Superior temporal gyrus (tissue), 1 donor: ENCODE measurements around the gene SPIN1.

Source experiments
- DNase-seq: peaks from one replicate; pipeline ENCODE4 v3.0.0-alpha.2; 2016; ENCODE audit errors: extremely low spot score

SPIN1 gene

DNA sequence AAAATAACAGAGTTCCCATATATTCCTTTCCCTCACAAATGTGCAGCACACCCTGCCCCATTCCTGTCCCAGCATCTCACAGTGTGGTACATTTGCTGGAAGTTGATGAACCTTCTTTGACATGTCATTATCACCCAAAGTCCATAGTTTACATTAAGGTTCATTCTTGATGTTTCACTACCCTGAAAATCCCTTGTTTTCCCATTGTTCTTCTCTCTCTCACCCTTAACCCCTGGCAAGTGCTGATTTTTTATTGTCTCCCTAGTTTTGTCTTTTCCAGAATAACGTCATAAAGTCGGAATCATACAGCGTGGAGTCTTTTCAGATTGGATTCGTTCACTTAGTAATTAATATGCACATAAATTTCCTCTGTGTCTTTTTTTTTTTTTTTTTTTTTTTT lies 48.1 kb downstream of the SPIN1 start:
- no peak for DNase-seq

DNA sequence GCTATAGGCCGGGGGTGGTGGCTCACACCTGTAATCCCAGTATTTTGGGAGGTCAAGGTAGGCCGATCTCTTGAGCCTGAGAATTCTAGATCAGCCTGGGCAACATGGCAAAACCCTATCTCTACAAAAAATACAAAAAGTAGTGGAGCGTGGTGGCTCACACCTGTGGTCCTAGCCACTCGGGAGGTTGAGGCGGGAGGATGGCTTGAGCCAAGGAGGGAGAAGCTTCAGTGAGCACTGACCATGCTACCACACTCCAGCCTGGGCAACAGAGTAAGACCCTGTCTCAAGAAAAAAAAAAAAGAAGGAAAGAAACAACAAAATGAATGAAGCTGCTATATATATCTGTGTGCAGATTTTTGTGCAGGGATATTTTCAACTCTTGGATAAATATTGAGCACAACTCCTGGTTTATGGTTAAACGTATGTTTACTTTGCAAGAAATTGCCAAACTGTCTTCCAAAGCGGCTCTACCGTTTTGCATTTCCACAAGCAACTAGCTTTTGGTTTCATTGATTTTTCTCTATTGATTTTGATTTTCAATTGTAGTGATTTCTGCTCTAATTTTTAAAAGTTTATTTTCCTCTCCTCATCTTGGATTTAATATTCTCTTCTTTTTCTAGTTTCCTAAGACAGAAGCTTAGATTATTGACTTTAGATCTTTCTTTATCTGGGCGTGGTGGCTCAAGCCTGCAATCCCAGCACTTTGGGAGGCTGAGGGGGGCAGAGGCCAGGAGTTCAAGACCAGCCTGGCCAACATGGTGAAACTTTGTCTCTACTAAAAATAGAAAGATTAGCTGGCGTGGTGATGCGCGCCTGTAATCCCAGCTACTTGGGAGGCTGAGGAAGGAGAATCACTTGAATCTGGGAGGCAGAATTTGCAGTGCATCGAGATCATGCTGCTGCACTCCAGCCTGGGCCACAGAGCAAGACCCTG lies 49.2 kb downstream of the SPIN1 start:
- no peak for DNase-seq

DNA sequence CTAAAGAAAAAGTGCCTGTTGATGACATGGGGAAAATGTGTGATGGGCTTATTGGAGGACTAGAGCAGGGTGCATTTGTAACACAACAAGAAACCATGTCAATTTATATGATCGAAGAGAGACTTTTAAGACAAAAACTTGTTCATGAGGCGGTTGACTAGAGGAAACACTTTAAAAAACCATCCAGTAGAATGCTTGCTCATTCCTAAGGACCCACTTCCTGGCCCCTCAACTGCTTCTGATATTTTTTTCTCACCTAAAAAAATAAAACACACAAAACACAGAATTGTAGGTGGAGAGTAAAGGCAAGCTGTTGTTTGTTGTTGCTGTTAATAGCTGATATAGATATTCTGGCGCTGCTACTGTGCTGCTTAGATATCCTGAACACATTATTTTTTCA lies 50.6 kb downstream of the SPIN1 start:
- no peak for DNase-seq

DNA sequence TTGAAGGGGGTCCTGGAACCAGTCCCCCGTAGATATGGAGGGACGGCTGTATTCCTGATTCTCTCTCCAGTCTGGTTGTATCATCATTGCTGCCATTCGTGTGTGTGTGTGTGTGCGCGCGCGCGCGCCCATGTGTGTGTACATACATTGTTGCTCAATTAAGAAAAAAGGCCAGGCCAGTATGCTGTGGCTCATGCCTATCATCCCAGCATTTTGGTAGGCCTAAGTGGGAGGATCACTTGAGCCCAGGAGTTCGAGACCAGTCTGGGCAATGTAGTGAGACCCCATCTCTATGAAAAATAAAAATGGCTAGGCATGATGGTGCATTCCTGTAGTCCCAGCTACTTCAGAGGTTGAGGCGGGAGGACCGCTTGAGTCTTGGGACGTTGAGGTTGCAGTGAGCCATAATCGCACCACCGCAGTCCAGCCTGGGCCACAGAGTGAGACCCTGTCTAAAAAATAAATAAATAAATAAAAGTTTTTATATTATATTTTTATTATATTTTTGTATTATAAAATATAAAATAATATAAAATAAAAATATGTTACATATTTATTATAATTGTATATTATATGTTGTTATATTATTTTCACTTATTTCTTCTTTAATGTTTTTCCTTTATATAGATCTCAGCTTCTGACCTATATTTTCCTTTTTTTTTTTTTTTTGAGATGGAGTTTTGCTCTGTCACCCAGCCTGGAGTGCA lies 53.2 kb downstream of the SPIN1 start:
- no peak for DNase-seq

DNA sequence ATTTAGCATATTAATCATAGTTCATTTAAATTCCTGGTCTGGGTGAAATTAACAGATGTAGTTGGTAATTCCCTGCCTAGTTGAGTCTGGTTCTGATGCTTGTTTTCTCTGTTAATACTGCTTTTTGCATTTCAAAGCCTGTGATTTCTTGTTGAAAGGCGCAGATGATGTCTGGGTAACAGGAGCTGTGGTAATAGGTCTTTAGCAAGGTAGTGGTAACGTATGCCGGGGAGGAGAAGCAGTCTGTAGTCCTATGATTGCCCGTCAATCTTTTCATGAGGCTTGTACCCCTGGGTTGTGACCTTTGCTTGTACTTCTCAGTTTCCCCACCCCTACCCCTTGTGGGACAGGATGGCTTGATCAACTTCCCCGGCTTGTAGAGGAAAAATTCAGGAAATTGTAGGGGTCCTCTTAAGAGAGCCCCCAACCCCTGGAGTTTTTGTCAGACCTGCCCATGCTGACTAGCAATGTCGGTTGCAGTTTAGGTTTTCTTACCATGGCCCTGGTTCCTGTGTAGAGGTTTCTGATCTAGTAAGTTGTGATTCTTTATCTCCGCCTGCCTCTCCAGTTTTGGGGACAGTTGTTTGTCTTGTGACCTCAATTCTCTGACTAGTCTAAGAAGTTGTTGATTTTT lies 55.4 kb downstream of the SPIN1 start:
- DNase-seq = no peak

DNA sequence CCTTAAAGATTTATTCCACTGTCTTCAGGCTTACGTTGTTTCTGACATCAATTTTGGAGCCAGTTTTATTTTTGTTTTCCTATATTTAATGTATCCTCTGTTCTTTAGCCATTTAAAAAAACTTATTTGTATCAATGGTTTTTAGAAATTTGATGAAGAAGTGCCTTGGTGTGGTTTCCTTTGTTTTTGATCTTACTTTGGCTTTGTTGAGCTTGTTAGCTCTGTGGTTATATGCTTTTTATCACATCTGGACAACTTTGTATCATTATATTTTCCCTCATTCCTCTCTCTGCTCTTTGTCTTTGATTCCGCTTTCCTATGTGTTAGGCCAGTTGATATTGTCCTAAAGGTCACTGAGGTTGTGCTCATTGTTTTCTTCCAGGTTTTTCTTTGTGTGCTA lies 58.5 kb downstream of the SPIN1 start:
- DNase-seq = no peak

DNA sequence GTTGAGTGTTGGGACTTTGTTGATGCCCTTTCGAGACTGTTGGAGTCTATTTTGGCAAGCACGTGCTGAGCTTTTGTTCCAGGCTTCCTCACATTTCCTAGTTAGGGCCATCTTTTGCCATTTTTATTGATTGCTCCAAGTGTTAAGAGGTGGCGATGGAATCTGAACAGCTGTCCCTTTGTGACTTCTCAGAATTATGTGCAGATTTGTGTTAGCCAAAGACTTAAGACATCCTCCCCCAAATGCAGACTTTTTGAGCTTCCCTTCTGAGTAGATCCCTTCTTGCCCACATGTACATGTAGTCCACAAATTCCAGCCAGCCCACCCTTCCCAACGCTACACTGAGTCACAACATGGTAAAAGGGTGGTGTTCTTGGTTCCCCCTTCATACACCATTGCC lies 59.2 kb downstream of the SPIN1 start:
- DNase-seq = no peak

DNA sequence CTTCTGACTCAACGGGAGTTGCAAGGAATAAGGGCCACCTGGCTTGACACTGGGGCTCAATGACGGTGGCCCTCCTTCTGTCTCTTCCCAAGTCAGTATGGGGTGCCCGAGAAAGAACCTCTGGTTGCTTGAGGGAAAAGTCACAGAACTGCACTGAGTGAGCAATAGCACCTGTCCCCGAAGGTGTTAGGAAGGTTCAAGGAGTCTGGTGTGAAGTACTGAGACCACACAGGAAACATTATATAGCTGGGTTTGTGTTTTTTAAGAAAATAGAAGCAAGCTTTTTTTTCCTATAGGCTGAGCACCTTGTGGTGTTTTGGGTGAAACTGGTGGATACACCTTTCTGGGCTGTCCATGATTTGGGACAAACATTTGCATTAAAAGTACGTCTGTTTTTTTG lies 62.9 kb downstream of the SPIN1 start:
- DNase-seq = no peak

DNA sequence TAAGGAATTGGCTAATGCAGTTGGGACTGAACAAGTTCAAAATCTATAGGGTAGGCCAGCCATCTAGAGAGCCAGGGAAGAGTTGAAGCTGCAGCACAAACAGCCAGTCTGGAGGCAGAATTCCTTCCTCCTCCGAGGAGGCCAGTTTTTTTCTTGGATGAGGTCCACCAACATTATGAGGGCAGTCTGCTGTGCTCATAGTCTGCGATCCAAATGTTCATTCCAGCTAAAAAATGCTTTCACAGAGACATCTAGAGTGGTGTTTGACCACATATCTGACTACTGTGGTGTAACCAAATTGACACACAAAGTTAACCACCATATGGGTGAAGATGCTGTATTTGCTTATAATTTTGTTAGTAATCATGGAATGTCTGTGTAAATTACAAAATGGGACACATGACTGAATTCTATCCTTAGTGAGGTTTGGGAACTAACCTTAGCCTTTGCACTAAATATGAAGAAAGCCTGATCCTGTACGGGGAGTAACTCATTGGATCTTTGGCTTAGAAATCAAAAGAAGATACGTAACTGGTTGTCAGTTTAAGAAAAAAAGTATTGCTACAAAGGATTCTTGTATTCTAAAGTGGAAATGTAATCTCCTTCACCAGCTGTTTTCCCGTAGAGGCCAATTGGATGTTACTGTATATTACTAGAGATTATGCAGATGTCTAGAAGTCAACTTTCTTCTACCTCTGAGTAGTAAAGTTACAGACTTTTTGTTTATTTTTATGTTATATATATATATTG lies 70.6 kb downstream of the SPIN1 start:
- no peak for DNase-seq

DNA sequence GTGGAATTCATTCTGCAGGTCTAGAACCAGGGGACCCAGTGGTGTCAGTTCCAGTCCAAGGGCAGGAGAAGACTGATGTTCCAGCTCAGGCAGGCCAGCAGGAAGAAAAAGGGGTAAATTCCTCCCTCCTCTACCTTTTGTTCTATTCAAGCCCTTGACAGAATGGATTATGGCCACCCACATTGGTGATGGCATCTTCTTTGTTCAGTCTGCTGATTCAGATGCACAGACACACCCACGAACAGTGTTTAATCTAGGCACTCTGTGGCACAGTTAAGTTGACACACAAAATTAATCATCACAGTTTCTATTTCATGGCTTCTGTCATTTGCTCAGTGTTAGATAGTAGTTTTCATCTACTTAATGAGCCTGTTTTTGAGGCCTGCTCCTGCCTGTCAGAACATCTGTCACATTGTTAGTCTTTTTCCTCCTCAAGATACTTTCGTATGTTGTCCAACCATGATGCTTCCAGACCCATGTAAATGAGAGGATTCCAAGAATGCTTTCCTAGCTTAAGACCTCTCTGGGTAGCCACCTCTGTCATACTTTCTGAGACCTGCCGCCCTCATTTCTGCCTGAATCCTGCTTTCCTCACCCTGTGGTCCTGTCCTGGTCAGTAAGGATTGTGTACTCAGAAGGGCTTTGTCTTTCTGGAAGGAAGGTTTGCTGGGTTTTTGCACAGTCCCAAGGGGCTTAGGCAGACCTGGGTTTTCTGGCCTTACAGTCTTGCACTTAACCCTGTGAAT lies 72.5 kb downstream of the SPIN1 start:
- no peak for DNase-seq

DNA sequence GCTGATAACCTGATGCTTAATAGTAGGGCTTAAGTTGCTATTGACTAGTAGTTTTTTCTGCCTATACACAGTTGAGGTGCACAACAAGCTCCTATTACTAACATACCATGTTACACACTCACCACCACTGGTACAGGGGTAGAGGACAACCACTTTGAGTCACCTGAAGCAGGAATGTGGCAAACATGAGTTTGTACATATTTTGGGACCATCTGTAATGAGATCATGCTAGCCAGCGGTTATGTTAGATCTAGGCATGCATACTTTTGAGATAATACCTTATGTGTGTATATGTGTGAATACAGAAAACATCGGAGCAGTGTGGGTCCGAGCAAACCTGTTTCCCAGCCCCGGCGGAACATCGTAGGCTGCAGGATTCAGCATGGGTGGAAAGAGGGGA lies 73.9 kb downstream of the SPIN1 start:
- no peak for DNase-seq

DNA sequence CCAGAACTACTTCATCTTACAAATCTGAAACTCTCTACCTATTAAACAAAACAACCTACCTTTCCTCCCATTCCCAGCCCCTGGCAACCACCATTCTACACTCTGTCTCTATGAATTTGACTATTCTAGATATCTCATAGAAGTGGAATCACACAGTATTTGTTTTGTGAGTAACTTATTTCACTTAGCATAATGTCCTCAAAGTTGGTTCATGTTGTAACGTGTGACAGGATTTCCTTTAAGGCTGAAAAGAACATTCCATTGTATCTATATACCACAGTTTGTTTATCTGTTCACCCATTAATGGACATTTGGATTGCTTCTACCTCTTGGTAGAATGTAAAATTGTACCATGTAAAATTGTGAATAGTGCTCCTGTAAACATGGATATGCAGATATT lies 76.6 kb downstream of the SPIN1 start:
- DNase-seq = no peak

DNA sequence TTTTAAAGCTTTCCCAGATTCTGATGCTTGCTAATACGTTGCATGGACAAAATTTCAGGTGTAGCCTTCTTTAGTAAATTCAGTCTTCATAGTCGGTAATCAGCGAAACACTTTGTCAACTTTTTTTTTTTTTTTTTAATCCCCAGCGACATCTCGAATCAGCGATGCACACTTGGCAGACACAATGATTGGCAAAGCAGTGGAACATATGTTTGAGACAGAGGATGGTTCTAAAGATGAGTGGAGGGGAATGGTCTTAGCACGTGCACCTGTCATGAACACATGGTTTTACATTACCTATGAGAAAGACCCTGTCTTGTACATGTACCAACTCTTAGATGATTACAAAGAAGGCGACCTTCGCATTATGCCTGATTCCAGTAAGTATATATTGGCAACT lies 80.0 kb downstream of the SPIN1 start:
- no peak for DNase-seq

DNA sequence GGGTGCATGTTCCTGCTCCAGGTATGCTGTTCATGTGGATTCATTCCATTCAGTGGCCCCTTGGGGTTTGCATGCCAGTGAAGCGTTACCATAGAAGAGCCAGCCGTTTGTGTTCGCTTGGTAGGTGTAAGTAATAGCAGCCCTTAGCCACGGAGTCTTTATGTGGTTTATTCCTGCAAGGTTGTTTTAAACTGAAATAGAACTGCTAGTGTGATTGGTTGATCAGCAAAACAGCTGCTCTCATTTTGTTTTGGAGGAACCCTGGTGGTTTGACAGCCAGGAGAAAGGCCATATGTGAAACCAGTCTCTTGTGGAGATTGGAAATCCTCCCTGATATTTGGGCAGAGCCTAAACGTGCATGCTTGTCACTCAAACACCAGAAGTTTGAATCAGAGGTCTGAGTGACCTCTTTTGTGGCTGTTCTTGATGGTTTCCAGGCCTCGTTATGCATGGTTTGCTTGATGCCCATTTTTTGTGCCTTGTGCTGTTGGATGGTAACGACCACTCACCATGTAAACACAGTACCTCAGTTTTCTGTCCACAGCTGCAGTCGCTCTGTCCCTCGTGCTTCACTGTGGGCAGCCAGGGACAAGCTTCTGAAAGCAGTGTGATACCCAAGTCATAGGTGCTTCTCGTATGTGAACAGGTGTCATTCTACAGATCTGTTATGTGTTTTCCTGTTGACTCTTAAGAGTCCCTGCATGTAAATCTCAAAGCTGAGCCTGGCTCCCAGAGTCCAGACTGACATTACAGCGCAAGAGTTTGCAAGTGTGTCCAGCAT lies 88.4 kb downstream of the SPIN1 start:
- DNase-seq = no peak

DNA sequence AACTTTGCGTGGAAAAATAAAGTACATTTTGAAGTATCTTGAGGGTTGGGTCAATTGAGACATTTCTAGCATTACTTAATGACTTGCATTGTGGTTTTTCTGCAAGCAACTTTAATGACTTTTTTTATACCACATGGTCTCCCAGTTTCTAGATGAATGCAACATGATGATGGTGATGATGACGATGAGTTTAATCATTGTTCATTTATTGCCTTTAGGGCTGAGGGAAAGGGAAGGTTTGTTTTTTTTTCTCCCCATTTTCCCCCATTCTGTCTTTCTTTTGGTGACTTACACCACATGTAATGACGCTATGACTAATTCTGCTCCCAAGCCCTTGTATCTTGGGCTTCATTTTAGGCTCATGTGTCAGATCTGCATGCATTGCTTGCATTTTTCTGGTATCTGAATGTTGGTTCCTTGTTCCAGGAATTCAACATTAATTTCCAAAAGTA lies 89.1 kb downstream of the SPIN1 start:
- no peak for DNase-seq

DNA sequence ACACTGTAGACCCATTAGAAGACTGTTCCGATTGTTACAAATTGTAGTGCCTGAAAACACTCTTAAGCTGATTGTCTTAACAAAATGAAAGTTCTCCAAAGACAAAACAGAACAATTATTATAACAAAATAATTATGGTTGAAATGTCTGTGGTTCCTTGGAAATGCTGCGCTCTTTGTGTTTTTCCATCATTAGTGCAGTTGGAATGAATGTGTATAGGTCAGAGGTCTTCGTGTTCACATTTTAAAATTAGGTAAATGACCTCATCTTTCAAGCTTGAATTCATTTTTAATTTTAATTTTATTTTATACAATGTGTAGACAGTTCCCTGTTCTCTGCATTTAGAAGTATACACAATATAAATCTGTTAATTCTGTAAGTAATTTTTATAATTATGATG lies 90.0 kb downstream of the SPIN1 start:
- no peak for DNase-seq

DNA sequence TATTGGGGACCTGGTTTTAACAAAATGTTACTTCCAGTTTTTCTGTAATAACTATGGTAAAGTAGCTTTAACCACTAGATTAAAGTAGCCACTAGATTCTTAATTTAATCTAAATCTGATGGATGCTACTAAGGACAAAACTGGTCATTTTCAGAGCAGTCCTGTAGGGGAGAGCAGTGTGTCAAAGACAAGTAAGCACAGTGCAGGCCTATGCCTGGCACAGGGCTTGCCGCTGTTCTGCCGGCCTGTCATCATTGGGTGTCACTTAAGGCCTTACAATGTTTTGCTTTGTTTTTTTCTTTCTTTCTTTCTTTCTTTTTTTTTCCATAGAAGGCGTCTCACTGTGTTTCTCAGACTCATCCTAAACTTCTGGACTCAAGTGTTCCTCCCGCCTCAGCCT lies 93.7 kb downstream of the SPIN1 start:
- peak; percentile 77 for DNase-seq

DNA sequence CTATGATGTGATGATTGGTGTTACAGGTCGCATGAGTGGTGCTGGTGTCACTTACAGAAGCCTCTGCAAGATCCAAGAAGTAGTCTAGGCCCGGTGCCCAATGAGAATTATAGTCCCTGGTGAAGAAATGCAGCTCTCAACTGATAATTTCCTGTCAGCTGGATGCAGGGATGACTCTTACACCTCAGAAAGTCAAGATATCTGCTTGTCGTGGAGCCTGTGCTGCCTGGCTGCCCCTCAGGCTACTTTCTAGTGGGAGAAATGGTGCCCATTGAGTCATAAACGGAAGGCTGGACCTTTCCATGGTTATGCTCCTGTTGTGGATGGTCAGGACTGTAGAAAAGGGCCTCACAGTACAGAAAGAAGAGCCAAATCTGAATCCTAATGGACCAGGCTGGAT lies 99.9 kb downstream of the SPIN1 start:
- no peak for DNase-seq

DNA sequence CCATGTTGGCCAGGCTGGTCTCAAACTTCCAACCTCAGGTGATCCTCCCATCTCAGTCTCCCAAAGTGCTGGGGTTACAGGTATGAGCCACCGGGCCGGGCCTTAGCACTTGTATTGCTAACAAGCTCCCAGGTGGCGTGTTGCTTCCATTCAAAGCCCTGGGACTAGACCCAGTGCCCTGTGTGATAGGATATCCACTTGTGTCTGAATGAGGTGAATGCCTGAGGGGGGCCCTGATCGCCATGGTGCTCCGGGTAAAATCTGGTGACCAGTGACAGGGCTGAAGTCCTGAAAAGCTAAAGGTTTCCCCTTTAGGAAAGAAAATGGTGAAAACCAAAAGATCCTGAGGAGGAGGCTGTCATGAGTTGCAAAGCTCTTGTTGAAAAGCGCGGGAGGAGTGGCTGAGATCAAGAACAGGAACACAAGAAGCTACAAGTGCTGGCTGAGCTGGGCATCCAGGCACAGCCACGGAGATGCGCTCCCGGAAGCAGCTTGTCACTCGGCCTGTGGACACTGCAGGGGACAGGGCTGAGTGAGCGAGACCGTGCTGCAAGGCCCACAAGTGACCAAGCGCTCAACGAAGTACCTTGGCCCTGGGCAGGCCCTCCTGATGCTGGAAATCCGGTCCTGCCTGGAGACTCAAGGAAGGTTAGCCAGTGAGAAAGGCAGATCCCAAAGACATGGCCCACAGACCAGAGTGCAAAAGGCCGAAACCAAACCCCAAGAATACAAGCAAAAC lies 106.9 kb downstream of the SPIN1 start:
- no peak for DNase-seq

DNA sequence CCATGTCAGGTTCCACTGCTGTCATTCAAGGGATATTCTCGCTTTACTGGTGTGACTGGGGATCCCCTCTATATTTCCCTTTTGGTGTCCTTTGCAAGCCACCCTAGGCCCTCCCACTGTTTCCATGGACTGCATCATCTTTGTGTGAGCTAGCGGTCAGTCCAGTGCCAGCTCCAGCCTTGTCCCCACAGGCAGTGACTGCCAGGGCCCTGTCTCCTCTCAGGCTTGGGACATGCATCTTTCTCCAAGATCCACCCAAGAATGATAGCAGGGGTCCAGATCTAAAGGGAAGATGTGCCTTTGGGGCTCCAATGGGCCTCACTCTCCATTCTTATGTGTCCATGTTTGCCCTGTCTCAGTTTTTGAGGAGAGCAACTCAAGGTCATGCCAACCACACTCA lies 109.0 kb downstream of the SPIN1 start:
- DNase-seq = no peak
